ENCODE data around the gene ZNF865.

DNA sequence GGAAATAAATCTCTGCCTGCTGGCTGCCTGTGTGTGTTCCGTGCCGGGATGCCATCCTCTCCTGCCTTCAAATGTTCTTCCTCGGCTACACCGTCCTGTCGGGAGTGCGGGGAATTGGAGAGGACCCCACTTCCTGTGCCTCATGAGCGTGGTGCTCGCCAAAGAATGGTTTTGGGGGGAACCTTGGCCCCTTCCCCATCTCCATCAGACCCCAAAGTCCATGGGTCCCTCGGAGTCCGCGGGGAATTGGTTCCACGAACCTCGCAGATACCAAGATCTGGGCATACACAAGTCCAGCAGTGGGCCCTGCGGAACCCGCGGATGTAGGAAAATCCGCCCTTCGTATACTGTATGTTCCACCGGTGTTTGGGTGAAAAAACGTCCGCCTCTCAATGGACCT is 2.3 kb upstream of the ZNF865 start:
- no peak for TF ChIP-seq POLR2A (IDR thresholded peaks at IDR 0.05; ENCODE audit: low read depth, low read length)
- no peak for TF ChIP-seq SMC3 (IDR thresholded peaks at IDR 0.05; ENCODE audit: low read depth, low read length)
- TF ChIP-seq, protein P1, sequence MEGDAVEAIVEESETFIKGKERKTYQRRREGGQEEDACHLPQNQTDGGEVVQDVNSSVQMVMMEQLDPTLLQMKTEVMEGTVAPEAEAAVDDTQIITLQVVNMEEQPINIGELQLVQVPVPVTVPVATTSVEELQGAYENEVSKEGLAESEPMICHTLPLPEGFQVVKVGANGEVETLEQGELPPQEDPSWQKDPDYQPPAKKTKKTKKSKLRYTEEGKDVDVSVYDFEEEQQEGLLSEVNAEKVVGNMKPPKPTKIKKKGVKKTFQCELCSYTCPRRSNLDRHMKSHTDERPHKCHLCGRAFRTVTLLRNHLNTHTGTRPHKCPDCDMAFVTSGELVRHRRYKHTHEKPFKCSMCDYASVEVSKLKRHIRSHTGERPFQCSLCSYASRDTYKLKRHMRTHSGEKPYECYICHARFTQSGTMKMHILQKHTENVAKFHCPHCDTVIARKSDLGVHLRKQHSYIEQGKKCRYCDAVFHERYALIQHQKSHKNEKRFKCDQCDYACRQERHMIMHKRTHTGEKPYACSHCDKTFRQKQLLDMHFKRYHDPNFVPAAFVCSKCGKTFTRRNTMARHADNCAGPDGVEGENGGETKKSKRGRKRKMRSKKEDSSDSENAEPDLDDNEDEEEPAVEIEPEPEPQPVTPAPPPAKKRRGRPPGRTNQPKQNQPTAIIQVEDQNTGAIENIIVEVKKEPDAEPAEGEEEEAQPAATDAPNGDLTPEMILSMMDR (conservative IDR thresholded peaks at IDR 0.05; ENCODE audit: low read depth, low read length) = no peak
- no peak for TF ChIP-seq CEBPB (IDR thresholded peaks at IDR 0.05; ENCODE audit: low read depth, low read length)

Data from IMR-90 (cell line).